BE2C (cell line): Measurements from ENCODE around the gene KCNH2.
"Not testable (repeated sequence)": the region's sequence is repeated elsewhere in the genome, so short reads cannot be mapped to it uniquely, and the experiment has no call there.

Source experiments
- DNase-seq: peaks from one replicate; pipeline ENCODE4 v3.0.0-alpha.2; 2020
- H3K27me3 ChIP-seq: fragments of 250-450 bp; sonication (Bioruptor Pico); 2 replicates; pipeline ENCODE4 v1.5.1; 2020; ENCODE audit warnings: mild to moderate bottlenecking
- H3K36me3 ChIP-seq: fragments of 250-450 bp; sonication (Bioruptor Pico); 2 replicates; pipeline ENCODE4 v1.5.1; 2020; ENCODE audit warnings: mild to moderate bottlenecking
- H3K4me1 ChIP-seq: fragments of 250-450 bp; sonication (Bioruptor Pico); 2 replicates; pipeline ENCODE4 v1.5.1; 2020
- H3K4me3 ChIP-seq: 2 replicates; pipeline ENCODE4 v1.5.1; 2011; ENCODE audit warnings: low read depth, low read length
- H3K9me3 ChIP-seq: fragments of 250-450 bp; sonication (Bioruptor Pico); 2 replicates; pipeline ENCODE4 v1.5.1; 2020
- CTCF ChIP-seq: IDR thresholded peaks from 2 replicates; pipeline ENCODE4 v1.5.1; 2012; ENCODE audit warnings: mild to moderate bottlenecking, low read depth, low read length

The KCNH2 gene

GRCh38 chr7:150914966-150915365 lies 63.2 kb downstream of the KCNH2 start:
- Histone ChIP-seq H3K9me3 (no peaks in the 10 kb centered on the region), H3K4me1 (peaks cover 6% of the 10 kb centered on the region), H3K36me3 (no peaks in the 10 kb centered on the region), H3K27me3 (no peaks in the 10 kb centered on the region), H3K4me3 (no peak overlapping the region)
- no peak for TF ChIP-seq CTCF
- DNase-seq, result no peak

GRCh38 chr7:150914196-150914595 lies 63.9 kb downstream of the KCNH2 start:
- DNase-seq, result no peak
- no peaks in the 10 kb centered on the region for H3K9me3 ChIP-seq
- peaks cover 6% of the 10 kb centered on the region for H3K4me1 ChIP-seq
- H3K27me3 ChIP-seq, result no peaks in the 10 kb centered on the region
- no peak for TF ChIP-seq CTCF
- no peaks in the 10 kb centered on the region for H3K36me3 ChIP-seq
- no peak overlapping the region for H3K4me3 ChIP-seq

GRCh38 chr7:150912427-150912826 lies 65.7 kb downstream of the KCNH2 start:
- H3K4me3 ChIP-seq, result no peak overlapping the region
- DNase-seq, result no peak
- no peaks in the 10 kb centered on the region for H3K36me3 ChIP-seq
- TF ChIP-seq CTCF, result no peak
- no peaks in the 10 kb centered on the region for H3K27me3 ChIP-seq
- no peaks in the 10 kb centered on the region for H3K9me3 ChIP-seq
- H3K4me1 ChIP-seq, result peaks cover 6% of the 10 kb centered on the region

GRCh38 chr7:150911590-150912267 lies 66.4 kb downstream of the KCNH2 start:
- DNase-seq, result no peak
- no peaks in the 10 kb centered on the region for H3K9me3 ChIP-seq
- no peaks in the 10 kb centered on the region for H3K27me3 ChIP-seq
- peaks cover 6% of the 10 kb centered on the region for H3K4me1 ChIP-seq
- no peak for TF ChIP-seq CTCF
- no peaks in the 10 kb centered on the region for H3K36me3 ChIP-seq
- no peak overlapping the region for H3K4me3 ChIP-seq

- DNase-seq, result no peak
- Histone ChIP-seq H3K36me3 (no peaks in the 10 kb centered on the region), H3K9me3 (no peaks in the 10 kb centered on the region), H3K27me3 (no peaks in the 10 kb centered on the region), H3K4me1 (peaks cover 6% of the 10 kb centered on the region), H3K4me3 (no peak overlapping the region)
- TF ChIP-seq CTCF, result no peak
These were observed 67.1 kb downstream of the KCNH2 start for GRCh38 chr7:150910996-150911422.

GRCh38 chr7:150910305-150910995 lies 67.7 kb downstream of the KCNH2 start:
- H3K27me3 ChIP-seq, H3K4me3 ChIP-seq, DNase-seq, H3K4me1 ChIP-seq, H3K36me3 ChIP-seq, H3K9me3 ChIP-seq: not testable (repeated sequence)
